Common myeloid progenitor, CD34-positive (primary cell): ENCODE measurements around the gene LY6G6F.

Experiments
- CTCF ChIA-PET: fragments of 350-600 bp; sonication (Branson Sonifier 250); formaldehyde crosslinking; loops from one replicate; lab custom pipeline; 2021; ENCODE audit warnings: antibody characterized with exemption; lab: Charles Lee
- POLR2A ChIA-PET: fragments of 350-600 bp; sonication (Branson Sonifier 250); formaldehyde crosslinking; loops from one replicate; lab custom pipeline; 2021; ENCODE audit warnings: antibody characterized with exemption; lab: Charles Lee
- DNase-seq, 3 donors: peaks; one replicate each; pipeline versions ENCODE4 v3.0.0 to v3.0.0-alpha.2; 2013
- H3K27ac ChIP-seq, 2 experiments: 1 replicate in 1 of 2; 2 replicates in 1 of 2; pipeline ENCODE4 v1.7.0; 2013; ENCODE audit warnings: inconsistent platforms in 2 of 2, low read length in 2 of 2, mild to moderate bottlenecking in 2 of 2, low read depth in 1 of 2, moderate library complexity in 1 of 2; ENCODE audit not compliant: severe bottlenecking in 2 of 2, insufficient read depth in 1 of 2, poor library complexity in 1 of 2
- H3K27me3 ChIP-seq, 5 experiments: replicated peaks in 2 of 5; 1 replicate in 3 of 5; 2 replicates in 2 of 5; pipeline versions ENCODE4 v1.6.1 to v1.7.0; 2013; ENCODE audit warnings: low read length in 4 of 5, mild to moderate bottlenecking in 2 of 5, moderate library complexity in 2 of 5, inconsistent platforms in 1 of 5; ENCODE audit not compliant: insufficient read depth in 5 of 5, control insufficient read depth in 4 of 5
- H3K36me3 ChIP-seq, 4 experiments: 1 replicate in 2 of 4; 2 replicates in 2 of 4; pipeline versions ENCODE4 v1.6.1 to v1.7.0; 2013; ENCODE audit warnings: low read length in 3 of 4, control low read depth in 1 of 4, mild to moderate bottlenecking in 1 of 4; ENCODE audit not compliant: control insufficient read depth in 4 of 4, insufficient read depth in 4 of 4
- H3K4me1 ChIP-seq, 4 experiments: 1 replicate in 3 of 4; 2 replicates in 1 of 4; pipeline versions ENCODE4 v1.6.1 to v1.7.1; 2013; ENCODE audit warnings: low read length in 3 of 4, mild to moderate bottlenecking in 3 of 4, control low read depth in 1 of 4, inconsistent platforms in 1 of 4, moderate library complexity in 1 of 4; ENCODE audit not compliant: control insufficient read depth in 4 of 4, insufficient read depth in 4 of 4; ENCODE audit errors: control extremely low read depth in 1 of 4
- H3K4me3 ChIP-seq, 7 experiments: 1 replicate in 4 of 7; 2 replicates in 3 of 7; pipeline versions ENCODE4 v1.5.1 to v1.7.0; 2013; ENCODE audit warnings: mild to moderate bottlenecking in 7 of 7, low read length in 6 of 7, moderate library complexity in 6 of 7, inconsistent platforms in 2 of 7, low read depth in 2 of 7, control low read depth in 1 of 7; ENCODE audit not compliant: insufficient read depth in 4 of 7, control insufficient read depth in 1 of 7; ENCODE audit errors: extremely low read depth in 1 of 7
- H3K9me3 ChIP-seq, 5 experiments: 1 replicate in 4 of 5; 2 replicates in 1 of 5; pipeline versions ENCODE4 v1.6.1 to v1.7.1; 2013; ENCODE audit warnings: low read length in 4 of 5, mild to moderate bottlenecking in 2 of 5, inconsistent platforms in 1 of 5, low read depth in 1 of 5, moderate library complexity in 1 of 5; ENCODE audit not compliant: control insufficient read depth in 4 of 5, insufficient read depth in 2 of 5; ENCODE audit errors: control extremely low read depth in 1 of 5
- WGBS: methylation state at CpG from one replicate; pipeline ENCODE4 v1.1.5; 2013; ENCODE audit not compliant: insufficient coverage; 5-methylcytosine and 5-hydroxymethylcytosine counted together

Gene LY6G6F

GRCh38 chr6:31664790-31665500 lies 41.7 kb upstream of the LY6G6F start, which contains the start of gene GPANK1:
GPANK1 (minus strand) TSS chr6:31664997; CDS start chr6:31664478, 519 bp downstream.
- peak within 1 kb of the TSS; percentile 96 to 99 for H3K27ac ChIP-seq
- 0% methylated on average over 35 of the region's 39 CpGs for WGBS
- H3K9me3 ChIP-seq, result no peaks in the 10 kb centered on the region
- H3K4me1 ChIP-seq, result peaks cover 11 to 61% (median 44%) of the 10 kb centered on the region in 4 experiments
- ChIA-PET CTCF (interaction anchor here (1.2 to 4.6 kb wide), 5 partner anchors 11 to 117 kb away, joined by 3 to 40 read pairs (median 7); partner anchors contain the start of genes APOM and BAG6), POLR2A (interaction anchor here (0.6 to 3.1 kb wide), 9 partner anchors 11 to 1050 kb away, joined by 3 to 31 read pairs (median 3); partner anchors contain the start of genes APOM, ATP6V1G2, BAG6 and HSPA1B)
- peak within 1 kb of the TSS; percentile 66 to 99 (median 90) for H3K4me3 ChIP-seq
- no peaks in the 10 kb centered on the region for H3K27me3 ChIP-seq
- peak; percentile 92 to 95 (median 94) for DNase-seq
- peaks cover 13 to 48% (median 37%) of the 10 kb centered on the region in 4 experiments for H3K36me3 ChIP-seq

- H3K27ac ChIP-seq, result peak within 1 kb of the TSS; percentile 96 to 99
- DNase-seq, result peak; percentile 98
- ChIA-PET CTCF (interaction anchor here (2.4 to 4.6 kb wide), 2 partner anchors 12 to 114 kb away, joined by 7 to 40 read pairs; partner anchors contain the start of genes APOM and BAG6), POLR2A (interaction anchor here (0.6 to 3.1 kb wide), 6 partner anchors 12 to 162 kb away, joined by 3 to 31 read pairs (median 4); partner anchors contain the start of genes APOM, BAG6 and HSPA1B)
- peaks cover 15 to 56% (median 44%) of the 10 kb centered on the region in 4 experiments for H3K36me3 ChIP-seq
- peaks cover 11 to 57% (median 40%) of the 10 kb centered on the region in 4 experiments for H3K4me1 ChIP-seq
- H3K27me3 ChIP-seq, result no peaks in the 10 kb centered on the region
- 0% methylated on average over 50 of the region's 63 CpGs for WGBS
- H3K4me3 ChIP-seq, result peak within 1 kb of the TSS; percentile 79 to 99 (median 91)
- no peaks in the 10 kb centered on the region for H3K9me3 ChIP-seq
Observed at GRCh38 chr6:31665501-31666336, 40.9 kb upstream of the LY6G6F start, which contains the start of gene CSNK2B. CSNK2B (plus strand) TSS chr6:31666080; CDS start chr6:31666832, 752 bp downstream.

- no peaks in the 10 kb centered on the region for H3K9me3 ChIP-seq
- ChIA-PET POLR2A (interaction anchor here (0.7 kb wide), 1 partner anchor 14 kb away, joined by 4 read pairs; no protein-coding TSS in a partner anchor), CTCF (interaction anchor here (1.0 to 4.6 kb wide), 4 partner anchors 12 to 27 kb away, joined by 3 to 40 read pairs (median 4); partner anchors contain the start of genes APOM and BAG6)
- H3K27ac ChIP-seq, result peak overlapping the region; percentile 82 to 99
- peaks cover 15 to 63% (median 51%) of the 10 kb centered on the region in 4 experiments for H3K36me3 ChIP-seq
- no peak for DNase-seq
- WGBS, result 6% methylated on average over 13 of the region's 15 CpGs
- peak overlapping the region; percentile 79 to 99 (median 91) for H3K4me3 ChIP-seq
- H3K4me1 ChIP-seq, result peaks cover 11 to 50% (median 36%) of the 10 kb centered on the region in 4 experiments
- no peaks in the 10 kb centered on the region for H3K27me3 ChIP-seq
Observed at GRCh38 chr6:31666337-31666965, 40.2 kb upstream of the LY6G6F start.

- WGBS, result 100% methylated on average over 4 of the region's 8 CpGs
- Histone ChIP-seq H3K4me1 (peaks cover 5 to 21% (median 15%) of the 10 kb centered on the region in 4 experiments), H3K27me3 (no peaks in the 10 kb centered on the region), H3K27ac (no peak within 1 kb of the TSS), H3K4me3 (no peak within 1 kb of the TSS), H3K9me3 (no peaks in the 10 kb centered on the region), H3K36me3 (peaks cover 18 to 66% (median 59%) of the 10 kb centered on the region in 4 experiments)
- ChIA-PET POLR2A (no interaction called here), CTCF (interaction anchor here (0.8 to 3.6 kb wide), 2 partner anchors 11 to 21 kb away, joined by 4 to 15 read pairs; partner anchors contain the start of gene LY6G5C)
- DNase-seq, result no peak
Observed at GRCh38 chr6:31669676-31670075, 37.0 kb upstream of the LY6G6F start, which contains the start of gene LY6G5B. LY6G5B (plus strand) TSS chr6:31669976; CDS start chr6:31670951, 975 bp downstream.

- ChIA-PET POLR2A (interaction anchor here (0.6 kb wide), 1 partner anchor 126 kb away, joined by 9 read pairs; no protein-coding TSS in a partner anchor), CTCF (interaction anchor here (1.4 kb wide), 1 partner anchor 76 kb away, joined by 3 read pairs; no protein-coding TSS in a partner anchor)
- Histone ChIP-seq H3K9me3 (no peaks in the 10 kb centered on the region), H3K4me1 (peaks cover 0 to 33% (median 22%) of the 10 kb centered on the region in 4 experiments), H3K4me3 (no peak overlapping the region), H3K27ac (no peak overlapping the region), H3K27me3 (no peaks in the 10 kb centered on the region), H3K36me3 (peaks cover 3 to 21% (median 18%) of the 10 kb centered on the region in 4 experiments)
- DNase-seq, result no peak
- 90% methylated on average over 4 of the region's 4 CpGs for WGBS
Observed at GRCh38 chr6:31676322-31676903, 30.3 kb upstream of the LY6G6F start.

GRCh38 chr6:31676904-31677303 lies 29.8 kb upstream of the LY6G6F start:
- no peak for DNase-seq
- 96% methylated on average over 3 of the region's 6 CpGs for WGBS
- CTCF ChIA-PET, result no interaction called here

More at GRCh38 chr6:31676904-31677303, 29.8 kb upstream of the LY6G6F start:
- no peaks in the 10 kb centered on the region for H3K27me3 ChIP-seq
- peaks cover 0 to 37% (median 26%) of the 10 kb centered on the region in 4 experiments for H3K4me1 ChIP-seq
- POLR2A ChIA-PET, result no interaction called here
- H3K36me3 ChIP-seq, result peaks cover 0 to 16% (median 13%) of the 10 kb centered on the region in 4 experiments
- no peaks in the 10 kb centered on the region for H3K9me3 ChIP-seq
- H3K27ac ChIP-seq, result no peak overlapping the region
- no peak overlapping the region for H3K4me3 ChIP-seq
